Caco-2 (cell line): Measurements from ENCODE around the gene WDR76. TPM values are rescaled to one million over a fixed set of nuclear protein-coding genes. Genes with fewer than 3 reads are reported as not detected.

Source experiments
- BruUV-seq: library from RNA; stranded (reverse); fragments of 400-500 nt; replicated peaks from 2 replicates; lab custom pipeline; 2021; lab: Mats Ljungman, UMichigan
- CTCF ChIA-PET: fragments of 300-600 bp; sonication (Branson Sonifier 250); formaldehyde crosslinking; loops from one replicate; lab custom pipeline; 2022; ENCODE audit warnings: antibody characterized with exemption; lab: Charles Lee
- POLR2A ChIA-PET: fragments of 300-600 bp; sonication (Branson Sonifier 250); formaldehyde crosslinking; loops from one replicate; lab custom pipeline; 2022; ENCODE audit warnings: antibody characterized with exemption; lab: Charles Lee
- DNase-seq, 2 experiments: peaks; one replicate each; pipeline versions ENCODE4 v3.0.0 to v3.0.0-alpha.2; 2020 to 2022
- H3K27me3 ChIP-seq: replicated peaks from 2 replicates; pipeline ENCODE4 v1.6.0; 2011; ENCODE audit warnings: low read length; ENCODE audit not compliant: control insufficient read depth, insufficient read depth
- H3K36me3 ChIP-seq: 2 replicates; pipeline ENCODE4 v1.5.1; 2011; ENCODE audit warnings: low read length; ENCODE audit not compliant: control insufficient read depth, insufficient read depth
- H3K4me1 ChIP-seq: fragments of 250-450 bp; sonication (Bioruptor Pico); 2 replicates; pipeline ENCODE4 v1.5.1; 2020; ENCODE audit warnings: mild to moderate bottlenecking
- H3K4me3 ChIP-seq: 2 replicates; pipeline ENCODE4 v1.5.1; 2011; ENCODE audit warnings: low read depth, mild to moderate bottlenecking, control low read depth, low read length
- H3K9me3 ChIP-seq: fragments of 250-450 bp; sonication (Bioruptor Pico); 2 replicates; pipeline ENCODE4 v1.5.1; 2020; ENCODE audit warnings: mild to moderate bottlenecking, moderate library complexity
- H3K27ac Mint-ChIP-seq: one replicate; pipeline ENCODE4 v1.8.0; 2022; ENCODE audit warnings: mixed read lengths; ENCODE audit not compliant: unreplicated experiment
- H3K27me3 Mint-ChIP-seq: one replicate; pipeline ENCODE4 v1.8.0; 2022; ENCODE audit warnings: mixed read lengths; ENCODE audit not compliant: insufficient read depth, unreplicated experiment
- H3K36me3 Mint-ChIP-seq: one replicate; pipeline ENCODE4 v1.8.0; 2022; ENCODE audit warnings: mild to moderate bottlenecking, mixed read lengths; ENCODE audit not compliant: insufficient read depth, unreplicated experiment
- H3K4me1 Mint-ChIP-seq: one replicate; pipeline ENCODE4 v1.8.0; 2022; ENCODE audit warnings: low read depth, mixed read lengths; ENCODE audit not compliant: unreplicated experiment
- H3K4me3 Mint-ChIP-seq: one replicate; pipeline ENCODE4 v1.8.0; 2022; ENCODE audit warnings: mild to moderate bottlenecking, moderate library complexity, mixed read lengths; ENCODE audit not compliant: unreplicated experiment
- H3K9me3 Mint-ChIP-seq: one replicate; pipeline ENCODE4 v1.8.0; 2022; ENCODE audit warnings: mixed read lengths; ENCODE audit not compliant: unreplicated experiment
- CTCF ChIP-seq, 2 experiments: fragments of 200-600 bp in 1 of 2; IDR thresholded peaks; 1 replicate in 1 of 2; 2 replicates in 1 of 2; pipeline versions ENCODE4 v1.5.1 to v1.8.0; 2011 to 2022; ENCODE audit warnings: antibody characterized with exemption in 1 of 2, control low read depth in 1 of 2, inconsistent platforms in 1 of 2, low read depth in 1 of 2, low read length in 1 of 2, mild to moderate bottlenecking in 1 of 2, moderate library complexity in 1 of 2; ENCODE audit not compliant: insufficient read depth in 1 of 2, severe bottlenecking in 1 of 2, unreplicated experiment in 1 of 2
- intact Hi-C: fragments of 100-400 bp; cut with micrococcal nuclease; formaldehyde crosslinking; loops from one replicate; pipeline ENCODE4 v1.10.0; 2022; ENCODE audit not compliant: unreplicated experiment
- total RNA-seq: library from RNA; stranded (reverse); gene quantifications from 2 replicates; pipeline ENCODE4 v1.2.3, GENCODE V29; 2022

WDR76 gene
- total RNA-seq, 1 experiment from 2014 or later = 26.9 TPM

DNA sequence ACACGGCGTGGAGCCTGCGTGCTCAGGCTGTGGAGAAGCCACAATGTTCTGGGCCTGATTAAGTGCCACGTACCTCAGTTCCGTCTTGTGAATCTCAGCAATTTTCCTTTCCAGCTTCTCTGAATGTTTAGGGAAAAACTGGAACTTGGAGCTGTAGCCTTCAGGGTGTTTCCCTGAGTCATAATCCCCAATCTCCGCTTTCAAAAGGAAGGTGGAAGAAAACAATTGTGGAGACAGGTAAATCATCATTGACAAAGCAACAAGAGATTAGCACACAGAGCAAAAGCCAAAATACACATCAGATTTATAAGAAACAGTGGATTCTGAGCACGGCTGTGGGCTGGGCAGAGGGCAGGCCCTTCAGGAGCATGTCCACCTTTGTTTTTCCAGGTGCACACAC lies 79.0 kb downstream of the WDR76 start:
- Mint-ChIP-seq H3K4me3 (no peak overlapping the region), H3K9me3 (no peaks in the 10 kb centered on the region), H3K27ac (no peak overlapping the region), H3K4me1 (peaks cover 6% of the 10 kb centered on the region), H3K36me3 (peaks cover 44% of the 10 kb centered on the region), H3K27me3 (no peaks in the 10 kb centered on the region)
- DNase-seq = no peak
- Histone ChIP-seq H3K9me3 (no peaks in the 10 kb centered on the region), H3K27me3 (no peaks in the 10 kb centered on the region), H3K4me3 (no peak overlapping the region), H3K36me3 (no peaks in the 10 kb centered on the region), H3K4me1 (no peaks in the 10 kb centered on the region)
- POLR2A ChIA-PET = no interaction called here
- intact Hi-C loops = loop anchor here (10.0 kb wide), 1 partner anchor 219 kb away; no protein-coding TSS in a partner anchor
- CTCF ChIA-PET = no interaction called here
- no TSS peak for BruUV-seq
- TF ChIP-seq CTCF (IDR thresholded peaks at IDR 0.05; ENCODE audit: insufficient read depth in 1 of 2, low read depth in 1 of 2, low read length in 1 of 2, severe bottlenecking in 1 of 2, unreplicated experiment in 1 of 2) = no peak

DNA sequence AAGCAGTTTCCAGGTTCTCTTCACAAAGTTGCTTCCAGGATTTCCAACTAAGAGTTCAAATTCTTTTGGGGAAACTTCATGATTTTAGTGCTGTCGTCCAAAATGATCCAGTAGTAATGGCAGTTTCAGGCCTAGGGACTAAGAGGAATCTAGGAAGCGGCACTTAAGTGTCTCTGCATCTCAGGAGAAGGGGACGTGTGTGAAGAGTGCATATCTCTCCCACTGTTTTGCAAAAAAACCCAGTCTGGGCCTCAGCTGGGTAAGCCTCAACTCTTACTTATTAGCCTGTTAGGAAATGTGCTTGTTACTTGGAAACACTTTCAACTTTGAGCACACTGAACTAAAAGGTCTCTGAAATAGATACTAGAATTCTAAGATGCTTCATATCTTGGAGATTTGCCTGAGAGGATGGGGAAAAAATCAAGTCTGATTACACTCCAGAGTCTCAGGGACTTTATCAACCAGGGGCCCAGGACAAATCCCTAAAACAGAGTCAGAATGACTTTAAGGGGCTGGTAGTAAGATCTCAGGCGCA lies 81.8 kb downstream of the WDR76 start:
- Mint-ChIP-seq H3K36me3 (peaks cover 35% of the 10 kb centered on the region), H3K27ac (no peak overlapping the region), H3K27me3 (no peaks in the 10 kb centered on the region), H3K4me1 (peaks cover 14% of the 10 kb centered on the region), H3K4me3 (no peak overlapping the region), H3K9me3 (no peaks in the 10 kb centered on the region)
- Histone ChIP-seq H3K9me3 (no peaks in the 10 kb centered on the region), H3K4me1 (peaks cover 7% of the 10 kb centered on the region; the same call in 1 of the 2 replicates), H3K4me3 (no peak overlapping the region), H3K27me3 (no peaks in the 10 kb centered on the region), H3K36me3 (no peaks in the 10 kb centered on the region)
- ChIA-PET CTCF (no interaction called here), POLR2A (no interaction called here)
- intact Hi-C loops = loop anchor here (10.0 kb wide), 1 partner anchor 216 kb away; no protein-coding TSS in a partner anchor
- TF ChIP-seq CTCF (IDR thresholded peaks at IDR 0.05; ENCODE audit: insufficient read depth in 1 of 2, low read depth in 1 of 2, low read length in 1 of 2, severe bottlenecking in 1 of 2, unreplicated experiment in 1 of 2) = no peak
- BruUV-seq = no TSS peak
- DNase-seq = no peak

- no peak for DNase-seq
- CTCF ChIA-PET = no interaction called here
- no peak for TF ChIP-seq CTCF (IDR thresholded peaks at IDR 0.05; ENCODE audit: insufficient read depth in 1 of 2, low read depth in 1 of 2, low read length in 1 of 2, severe bottlenecking in 1 of 2, unreplicated experiment in 1 of 2)
- Mint-ChIP-seq H3K36me3 (peaks cover 22% of the 10 kb centered on the region), H3K9me3 (no peaks in the 10 kb centered on the region), H3K4me3 (no peak overlapping the region), H3K4me1 (peaks cover 18% of the 10 kb centered on the region), H3K27me3 (no peaks in the 10 kb centered on the region), H3K27ac (no peak overlapping the region)
- no peak overlapping the region for H3K4me3 ChIP-seq
- no peaks in the 10 kb centered on the region for H3K27me3 ChIP-seq
- POLR2A ChIA-PET = no interaction called here
- peaks cover 9% of the 10 kb centered on the region; the same call in 1 of the 2 replicates for H3K4me1 ChIP-seq
- no TSS peak for BruUV-seq
- no peaks in the 10 kb centered on the region for H3K9me3 ChIP-seq
- no peaks in the 10 kb centered on the region for H3K36me3 ChIP-seq
- intact Hi-C loops = no loop called here
Observed at GRCh38 chr15:43911235-43911781, 84.5 kb downstream of the WDR76 start.
